ENCODE results near the gene SLC24A3. TPM values are rescaled to one million over a fixed set of nuclear protein-coding genes. Genes with fewer than 3 reads are reported as not detected.

The SLC24A3 gene
- total and polyA plus RNA-seq, 2 of the 13 experiments (the other 11 are each of a cell fraction or from before 2014, with no cell fraction given) = not detected

DNA sequence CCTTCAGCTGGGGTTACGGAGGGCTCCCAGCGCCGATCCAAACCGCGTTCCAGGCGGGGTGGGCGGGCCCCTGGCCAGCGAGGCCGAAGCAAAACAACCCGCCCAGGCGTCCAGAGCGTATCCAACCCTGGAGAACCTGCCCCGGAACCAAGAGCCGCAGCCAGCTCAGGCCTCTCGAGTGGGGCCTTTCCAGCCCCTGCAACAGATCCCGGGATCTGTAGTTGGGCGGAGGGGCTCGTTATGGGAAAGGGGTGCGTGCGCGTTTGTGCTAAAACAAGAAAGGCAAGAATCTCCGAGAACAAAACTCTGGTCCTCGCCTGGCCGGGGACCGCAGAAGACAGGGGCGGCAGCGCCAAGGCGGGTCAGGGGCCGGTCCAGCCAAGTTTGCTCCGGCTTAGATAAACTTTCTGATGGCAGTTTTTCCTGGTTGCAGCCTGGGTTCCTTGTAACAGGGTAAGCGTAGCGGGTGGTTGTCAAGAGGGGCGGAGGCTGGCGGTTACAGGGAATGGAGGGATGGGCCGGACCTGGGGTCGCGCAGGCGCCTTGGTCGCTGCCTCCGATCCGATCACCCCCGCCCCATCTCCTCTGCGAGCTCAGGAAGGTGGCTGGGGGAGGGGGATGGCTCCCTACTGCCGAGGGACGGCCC, 545.2 kb downstream of the SLC24A3 start (continued):
- TF ChIP-seq, protein P1, sequence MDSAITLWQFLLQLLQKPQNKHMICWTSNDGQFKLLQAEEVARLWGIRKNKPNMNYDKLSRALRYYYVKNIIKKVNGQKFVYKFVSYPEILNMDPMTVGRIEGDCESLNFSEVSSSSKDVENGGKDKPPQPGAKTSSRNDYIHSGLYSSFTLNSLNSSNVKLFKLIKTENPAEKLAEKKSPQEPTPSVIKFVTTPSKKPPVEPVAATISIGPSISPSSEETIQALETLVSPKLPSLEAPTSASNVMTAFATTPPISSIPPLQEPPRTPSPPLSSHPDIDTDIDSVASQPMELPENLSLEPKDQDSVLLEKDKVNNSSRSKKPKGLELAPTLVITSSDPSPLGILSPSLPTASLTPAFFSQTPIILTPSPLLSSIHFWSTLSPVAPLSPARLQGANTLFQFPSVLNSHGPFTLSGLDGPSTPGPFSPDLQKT (CRISPR knock-in tag; IDR thresholded peaks at IDR 0.05; ENCODE audit: borderline replicate concordance) = no peak
- TF ChIP-seq, protein P2, sequence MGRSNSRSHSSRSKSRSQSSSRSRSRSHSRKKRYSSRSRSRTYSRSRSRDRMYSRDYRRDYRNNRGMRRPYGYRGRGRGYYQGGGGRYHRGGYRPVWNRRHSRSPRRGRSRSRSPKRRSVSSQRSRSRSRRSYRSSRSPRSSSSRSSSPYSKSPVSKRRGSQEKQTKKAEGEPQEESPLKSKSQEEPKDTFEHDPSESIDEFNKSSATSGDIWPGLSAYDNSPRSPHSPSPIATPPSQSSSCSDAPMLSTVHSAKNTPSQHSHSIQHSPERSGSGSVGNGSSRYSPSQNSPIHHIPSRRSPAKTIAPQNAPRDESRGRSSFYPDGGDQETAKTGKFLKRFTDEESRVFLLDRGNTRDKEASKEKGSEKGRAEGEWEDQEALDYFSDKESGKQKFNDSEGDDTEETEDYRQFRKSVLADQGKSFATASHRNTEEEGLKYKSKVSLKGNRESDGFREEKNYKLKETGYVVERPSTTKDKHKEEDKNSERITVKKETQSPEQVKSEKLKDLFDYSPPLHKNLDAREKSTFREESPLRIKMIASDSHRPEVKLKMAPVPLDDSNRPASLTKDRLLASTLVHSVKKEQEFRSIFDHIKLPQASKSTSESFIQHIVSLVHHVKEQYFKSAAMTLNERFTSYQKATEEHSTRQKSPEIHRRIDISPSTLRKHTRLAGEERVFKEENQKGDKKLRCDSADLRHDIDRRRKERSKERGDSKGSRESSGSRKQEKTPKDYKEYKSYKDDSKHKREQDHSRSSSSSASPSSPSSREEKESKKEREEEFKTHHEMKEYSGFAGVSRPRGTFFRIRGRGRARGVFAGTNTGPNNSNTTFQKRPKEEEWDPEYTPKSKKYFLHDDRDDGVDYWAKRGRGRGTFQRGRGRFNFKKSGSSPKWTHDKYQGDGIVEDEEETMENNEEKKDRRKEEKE (IDR thresholded peaks at IDR 0.05) = no peak
- TF ChIP-seq ZNF552 (CRISPR knock-in tag; IDR thresholded peaks at IDR 0.05; ENCODE audit: borderline replicate concordance) (no peak), REXO4 (CRISPR knock-in tag; IDR thresholded peaks at IDR 0.05; ENCODE audit: borderline replicate concordance) (0 out of 2 replicates have a peak, but pooled peaks have one; percentile 20), ZNF317 (CRISPR knock-in tag; IDR thresholded peaks at IDR 0.05) (peak; percentile 84), DPF2 (CRISPR knock-in tag; IDR thresholded peaks at IDR 0.05; ENCODE audit: borderline replicate concordance, low read depth) (no peak), RFX5 (IDR thresholded peaks at IDR 0.05; ENCODE audit: low read depth, low read length) (no peak; the same call in 1 of the 2 replicates), GABPA (IDR thresholded peaks at IDR 0.05; ENCODE audit: low read depth, low read length) (no peak), GABPA (CRISPR knock-in tag; IDR thresholded peaks at IDR 0.05; ENCODE audit: low read depth) (no peak), TP53 (CRISPR knock-in tag; conservative IDR thresholded peaks at IDR 0.05) (no peak), ZNF24 (IDR thresholded peaks at IDR 0.05) (no peak), ZBTB21 (CRISPR knock-in tag; IDR thresholded peaks at IDR 0.05) (no peak)
- TF ChIP-seq, protein P3, sequence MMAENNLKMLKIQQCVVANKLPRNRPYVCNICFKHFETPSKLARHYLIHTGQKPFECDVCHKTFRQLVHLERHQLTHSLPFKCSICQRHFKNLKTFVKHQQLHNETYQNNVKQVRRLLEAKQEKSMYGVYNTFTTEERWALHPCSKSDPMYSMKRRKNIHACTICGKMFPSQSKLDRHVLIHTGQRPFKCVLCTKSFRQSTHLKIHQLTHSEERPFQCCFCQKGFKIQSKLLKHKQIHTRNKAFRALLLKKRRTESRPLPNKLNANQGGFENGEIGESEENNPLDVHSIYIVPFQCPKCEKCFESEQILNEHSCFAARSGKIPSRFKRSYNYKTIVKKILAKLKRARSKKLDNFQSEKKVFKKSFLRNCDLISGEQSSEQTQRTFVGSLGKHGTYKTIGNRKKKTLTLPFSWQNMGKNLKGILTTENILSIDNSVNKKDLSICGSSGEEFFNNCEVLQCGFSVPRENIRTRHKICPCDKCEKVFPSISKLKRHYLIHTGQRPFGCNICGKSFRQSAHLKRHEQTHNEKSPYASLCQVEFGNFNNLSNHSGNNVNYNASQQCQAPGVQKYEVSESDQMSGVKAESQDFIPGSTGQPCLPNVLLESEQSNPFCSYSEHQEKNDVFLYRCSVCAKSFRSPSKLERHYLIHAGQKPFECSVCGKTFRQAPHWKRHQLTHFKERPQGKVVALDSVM (CRISPR knock-in tag; IDR thresholded peaks at IDR 0.05) = no peak; the same call in 1 of the 2 replicates
- TF ChIP-seq, protein P4, sequence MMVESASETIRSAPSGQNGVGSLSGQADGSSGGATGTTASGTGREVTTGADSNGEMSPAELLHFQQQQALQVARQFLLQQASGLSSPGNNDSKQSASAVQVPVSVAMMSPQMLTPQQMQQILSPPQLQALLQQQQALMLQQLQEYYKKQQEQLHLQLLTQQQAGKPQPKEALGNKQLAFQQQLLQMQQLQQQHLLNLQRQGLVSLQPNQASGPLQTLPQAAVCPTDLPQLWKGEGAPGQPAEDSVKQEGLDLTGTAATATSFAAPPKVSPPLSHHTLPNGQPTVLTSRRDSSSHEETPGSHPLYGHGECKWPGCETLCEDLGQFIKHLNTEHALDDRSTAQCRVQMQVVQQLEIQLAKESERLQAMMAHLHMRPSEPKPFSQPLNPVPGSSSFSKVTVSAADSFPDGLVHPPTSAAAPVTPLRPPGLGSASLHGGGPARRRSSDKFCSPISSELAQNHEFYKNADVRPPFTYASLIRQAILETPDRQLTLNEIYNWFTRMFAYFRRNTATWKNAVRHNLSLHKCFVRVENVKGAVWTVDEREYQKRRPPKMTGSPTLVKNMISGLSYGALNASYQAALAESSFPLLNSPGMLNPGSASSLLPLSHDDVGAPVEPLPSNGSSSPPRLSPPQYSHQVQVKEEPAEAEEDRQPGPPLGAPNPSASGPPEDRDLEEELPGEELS (CRISPR knock-in tag; IDR thresholded peaks at IDR 0.05) = no peak
- TF ChIP-seq, protein P5, sequence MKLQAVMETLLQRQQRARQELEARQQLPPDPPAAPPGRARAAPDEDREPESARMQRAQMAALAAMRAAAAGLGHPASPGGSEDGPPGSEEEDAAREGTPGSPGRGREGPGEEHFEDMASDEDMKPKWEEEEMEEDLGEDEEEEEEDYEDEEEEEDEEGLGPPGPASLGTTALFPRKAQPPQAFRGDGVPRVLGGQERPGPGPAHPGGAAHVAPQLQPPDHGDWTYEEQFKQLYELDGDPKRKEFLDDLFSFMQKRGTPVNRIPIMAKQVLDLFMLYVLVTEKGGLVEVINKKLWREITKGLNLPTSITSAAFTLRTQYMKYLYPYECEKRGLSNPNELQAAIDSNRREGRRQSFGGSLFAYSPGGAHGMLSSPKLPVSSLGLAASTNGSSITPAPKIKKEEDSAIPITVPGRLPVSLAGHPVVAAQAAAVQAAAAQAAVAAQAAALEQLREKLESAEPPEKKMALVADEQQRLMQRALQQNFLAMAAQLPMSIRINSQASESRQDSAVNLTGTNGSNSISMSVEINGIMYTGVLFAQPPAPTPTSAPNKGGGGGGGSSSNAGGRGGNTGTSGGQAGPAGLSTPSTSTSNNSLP (IDR thresholded peaks at IDR 0.05; ENCODE audit: low read depth, low read length) = no peak
- TF ChIP-seq, protein P6, sequence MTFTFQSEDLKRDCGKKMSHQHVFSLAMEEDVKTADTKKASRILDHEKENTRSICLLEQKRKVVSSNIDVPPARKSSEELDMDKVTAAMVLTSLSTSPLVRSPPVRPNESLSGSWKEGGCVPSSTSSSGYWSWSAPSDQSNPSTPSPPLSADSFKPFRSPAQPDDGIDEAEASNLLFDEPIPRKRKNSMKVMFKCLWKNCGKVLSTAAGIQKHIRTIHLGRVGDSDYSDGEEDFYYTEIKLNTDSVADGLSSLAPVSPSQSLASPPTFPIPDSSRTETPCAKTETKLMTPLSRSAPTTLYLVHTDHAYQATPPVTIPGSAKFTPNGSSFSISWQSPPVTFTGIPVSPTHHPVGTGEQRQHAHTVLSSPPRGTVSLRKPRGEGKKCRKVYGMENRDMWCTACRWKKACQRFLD (CRISPR knock-in tag; IDR thresholded peaks at IDR 0.05; ENCODE audit: borderline replicate concordance) = no peak
